ENCODE measurements around the gene FAIM2.

DNA sequence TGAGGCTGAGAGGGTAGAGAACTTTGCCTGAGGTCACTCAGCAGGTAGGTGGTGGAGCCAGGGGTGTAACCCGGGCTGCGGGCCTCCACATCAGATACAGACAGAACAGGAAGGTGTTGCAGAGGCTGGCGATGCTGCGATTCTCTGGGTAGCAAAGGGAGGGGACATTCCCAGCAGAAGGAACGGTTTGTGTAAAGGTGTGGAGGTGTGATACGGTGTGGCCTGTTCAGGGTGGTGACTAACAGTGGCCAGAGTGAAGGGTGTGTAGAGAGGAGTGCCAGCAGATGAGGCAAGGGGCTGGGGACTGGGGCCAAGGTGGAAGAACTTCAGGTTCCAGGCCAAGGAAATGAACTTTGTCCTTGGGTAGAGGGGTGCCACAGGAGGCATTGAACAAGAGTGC lies 18.2 kb upstream of the FAIM2 start:
- TF ChIP-seq CTCF (IDR thresholded peaks at IDR 0.05) (no peak), POLR2A (IDR thresholded peaks at IDR 0.05) (no peak), EP300 (IDR thresholded peaks at IDR 0.05) (no peak)

Measured in upper lobe of left lung (tissue), 4 donors.